Measurements from ENCODE around the gene NR1D1.

GRCh38 chr17:40107522-40108174 lies 7.3 kb upstream of the NR1D1 start:
- TF ChIP-seq POLR2AphosphoS5 (IDR thresholded peaks at IDR 0.05) = no peak
- TF ChIP-seq CTCF (IDR thresholded peaks at IDR 0.05 in 8 of 11, conservative IDR thresholded peaks at IDR 0.05 in 3 of 11) = no peak
